ENCODE data around the gene TMTC2. TPM values are rescaled to one million over a fixed set of nuclear protein-coding genes. Genes with fewer than 3 reads are reported as not detected.
A peak's percentile ranks its signal among the peaks of the same experiment; 100 is the strongest.

Gene TMTC2
- total and polyA plus RNA-seq, 3 experiments from 2014 or later = 0.13 to 2.5 (median 2.2) TPM

DNA sequence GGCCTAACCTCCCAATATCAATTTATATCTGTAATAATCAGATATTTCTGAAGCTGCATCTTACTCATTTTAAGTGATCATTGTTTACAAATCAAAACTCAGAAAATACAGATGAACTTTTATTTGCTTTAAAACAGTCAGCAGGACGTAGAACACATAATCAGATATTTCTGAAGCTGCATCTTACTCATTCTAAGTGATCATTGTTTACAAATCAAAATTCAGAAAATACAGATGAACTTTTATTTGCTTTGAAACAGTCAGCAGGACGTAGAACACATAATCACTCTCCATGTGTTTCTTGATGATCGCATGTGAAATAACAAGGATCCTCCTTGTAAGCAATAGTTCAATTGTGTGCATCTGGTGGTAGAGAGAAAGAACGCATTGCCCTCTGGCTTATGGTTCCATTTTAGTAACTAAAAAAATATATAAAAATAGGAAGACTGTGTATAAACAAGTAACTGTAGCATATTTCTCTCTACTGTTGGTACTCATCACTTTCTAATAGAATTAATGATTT, 15.0 kb upstream of the TMTC2 start:
- Mint-ChIP-seq H3K4me3 (no peak overlapping the region), H3K36me3 (no peaks in the 10 kb centered on the region), H3K27me3 (peaks cover 9 to 11% of the 10 kb centered on the region in 2 donors), H3K9me3 (no peaks in the 10 kb centered on the region), H3K4me1 (no peaks in the 10 kb centered on the region), H3K27ac (no peak overlapping the region)
- DNase-seq = no peak
- no peak overlapping the region for H3K27ac ChIP-seq (ENCODE audit: low read depth, low read length)
- H3K9me3 ChIP-seq (ENCODE audit: low read length) = no peaks in the 10 kb centered on the region
- no peak overlapping the region for H3K4me3 ChIP-seq (ENCODE audit: low read length)
- H3K27me3 ChIP-seq (ENCODE audit: insufficient read depth, low read length, poor library complexity, severe bottlenecking) = no peaks in the 10 kb centered on the region
- no peaks in the 10 kb centered on the region for H3K36me3 ChIP-seq (ENCODE audit: insufficient read depth, low read length)
- POLR2A ChIA-PET = no interaction called here
- H3K4me1 ChIP-seq (ENCODE audit: insufficient read depth, low read length) = no peaks in the 10 kb centered on the region
- CTCF ChIA-PET = interaction anchor here (1.1 kb wide), 1 partner anchor 12 kb away, joined by 3 read pairs; no protein-coding TSS in a partner anchor

DNA sequence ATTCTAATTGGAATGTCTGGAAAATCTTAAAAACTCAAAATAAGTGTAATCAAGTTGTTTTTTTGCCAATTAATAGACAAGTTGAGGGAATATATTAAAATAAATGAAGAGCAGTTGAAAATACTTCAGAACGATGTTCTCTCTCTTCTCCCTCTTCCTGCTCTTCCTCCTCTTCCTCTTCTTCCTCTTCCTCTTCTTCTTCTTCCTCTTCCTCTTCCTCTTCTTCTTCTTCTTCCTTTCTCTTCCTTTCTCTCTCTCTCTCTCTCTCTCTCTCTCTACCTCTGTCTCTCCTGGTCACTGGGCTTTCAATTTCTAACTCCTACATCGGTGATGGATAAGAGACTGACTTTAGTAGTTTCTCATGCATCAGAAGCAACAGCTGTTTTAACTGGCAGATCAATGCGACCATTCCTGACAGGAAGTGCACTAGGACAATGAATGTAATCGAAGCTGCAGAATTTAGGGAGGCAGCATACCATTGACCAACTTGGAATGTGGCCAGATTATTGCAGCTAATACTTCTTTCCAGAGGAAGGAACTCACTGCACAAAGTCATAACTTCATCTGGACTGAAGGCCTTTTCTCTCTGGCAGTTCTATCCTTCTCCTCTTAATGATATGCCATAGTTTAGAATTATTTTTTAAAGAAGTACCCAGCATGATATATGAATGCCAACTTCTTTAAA, 13.8 kb upstream of the TMTC2 start:
- Histone ChIP-seq H3K27me3 (ENCODE audit: insufficient read depth, low read length, poor library complexity, severe bottlenecking) (no peaks in the 10 kb centered on the region), H3K4me3 (ENCODE audit: low read length) (no peak overlapping the region), H3K27ac (ENCODE audit: low read depth, low read length) (no peak overlapping the region), H3K36me3 (ENCODE audit: insufficient read depth, low read length) (no peaks in the 10 kb centered on the region), H3K9me3 (ENCODE audit: low read length) (no peaks in the 10 kb centered on the region), H3K4me1 (ENCODE audit: insufficient read depth, low read length) (no peaks in the 10 kb centered on the region)
- DNase-seq = no peak
- CTCF ChIA-PET = interaction anchor here (2.3 kb wide), 1 partner anchor 13 kb away, joined by 9 read pairs; no protein-coding TSS in a partner anchor
- H3K4me1 Mint-ChIP-seq = no peaks in the 10 kb centered on the region
- H3K9me3 Mint-ChIP-seq = no peaks in the 10 kb centered on the region
- POLR2A ChIA-PET = no interaction called here
- no peak overlapping the region for H3K27ac Mint-ChIP-seq
- H3K27me3 Mint-ChIP-seq = peaks cover 9 to 11% of the 10 kb centered on the region in 2 donors
- no peaks in the 10 kb centered on the region for H3K36me3 Mint-ChIP-seq
- no peak overlapping the region for H3K4me3 Mint-ChIP-seq

DNA sequence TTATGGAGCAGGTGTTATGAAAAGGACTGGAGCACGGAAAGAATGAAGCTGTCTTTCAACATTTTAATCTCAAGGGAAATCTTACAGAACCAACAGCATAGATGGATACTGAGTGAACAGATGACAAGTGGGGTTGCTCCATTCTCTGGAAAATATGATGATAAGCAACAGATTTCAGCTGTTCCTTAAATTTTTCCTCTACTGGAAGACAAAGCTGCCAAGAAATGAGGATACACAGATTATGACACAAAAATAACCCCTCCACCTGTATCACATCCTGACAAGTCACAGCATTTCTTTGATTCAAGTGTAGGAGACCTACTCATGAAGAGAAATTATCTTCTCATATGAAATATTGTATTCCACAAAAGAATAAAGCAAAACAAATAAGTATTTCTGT, 13.0 kb upstream of the TMTC2 start:
- H3K9me3 Mint-ChIP-seq = no peaks in the 10 kb centered on the region
- POLR2A ChIA-PET = no interaction called here
- Histone ChIP-seq H3K9me3 (ENCODE audit: low read length) (no peaks in the 10 kb centered on the region), H3K36me3 (ENCODE audit: insufficient read depth, low read length) (no peaks in the 10 kb centered on the region), H3K27ac (ENCODE audit: low read depth, low read length) (no peak overlapping the region), H3K27me3 (ENCODE audit: insufficient read depth, low read length, poor library complexity, severe bottlenecking) (no peaks in the 10 kb centered on the region), H3K4me3 (ENCODE audit: low read length) (no peak overlapping the region), H3K4me1 (ENCODE audit: insufficient read depth, low read length) (no peaks in the 10 kb centered on the region)
- CTCF ChIA-PET = interaction anchor here (2.3 kb wide), 1 partner anchor 12 kb away, joined by 9 read pairs; no protein-coding TSS in a partner anchor
- H3K4me3 Mint-ChIP-seq = no peak overlapping the region
- H3K27me3 Mint-ChIP-seq = peaks cover 9 to 15% of the 10 kb centered on the region in 2 donors
- no peaks in the 10 kb centered on the region for H3K4me1 Mint-ChIP-seq
- H3K36me3 Mint-ChIP-seq = no peaks in the 10 kb centered on the region
- no peak for DNase-seq
- H3K27ac Mint-ChIP-seq = no peak overlapping the region

DNA sequence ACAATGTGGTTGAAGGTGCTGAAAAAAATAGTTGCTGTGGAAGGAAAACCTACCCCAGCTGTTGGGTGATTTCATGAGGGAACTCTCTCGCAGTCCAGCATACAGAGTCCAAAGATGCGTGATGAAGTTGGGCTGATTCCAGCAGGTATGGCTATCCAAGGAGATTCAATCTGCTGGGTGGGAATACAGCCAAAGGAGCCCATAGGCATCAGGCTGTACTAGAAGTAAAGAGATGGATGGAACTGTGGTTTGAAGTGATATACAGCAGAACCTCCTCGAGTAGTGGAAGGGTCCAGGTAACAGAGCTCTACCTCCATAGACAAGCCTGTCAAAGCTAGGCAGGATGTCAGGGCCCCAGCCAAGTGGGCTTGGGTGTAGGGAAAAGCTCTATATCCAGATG, 11.5 kb upstream of the TMTC2 start:
- no peaks in the 10 kb centered on the region for H3K4me1 Mint-ChIP-seq
- H3K27ac ChIP-seq (ENCODE audit: low read depth, low read length) = no peak overlapping the region
- H3K36me3 Mint-ChIP-seq = no peaks in the 10 kb centered on the region
- H3K4me3 Mint-ChIP-seq = no peak overlapping the region
- no peaks in the 10 kb centered on the region for H3K4me1 ChIP-seq (ENCODE audit: insufficient read depth, low read length)
- H3K27me3 Mint-ChIP-seq = peaks cover 6 to 21% of the 10 kb centered on the region in 2 donors
- no peak for DNase-seq
- ChIA-PET POLR2A (no interaction called here), CTCF (interaction anchor here (2.4 kb wide), 1 partner anchor 10 kb away, joined by 13 read pairs; no protein-coding TSS in a partner anchor)
- H3K4me3 ChIP-seq (ENCODE audit: low read length) = no peak overlapping the region
- no peaks in the 10 kb centered on the region for H3K36me3 ChIP-seq (ENCODE audit: insufficient read depth, low read length)
- H3K9me3 Mint-ChIP-seq = no peaks in the 10 kb centered on the region
- no peaks in the 10 kb centered on the region for H3K9me3 ChIP-seq (ENCODE audit: low read length)
- H3K27ac Mint-ChIP-seq = no peak overlapping the region
- no peaks in the 10 kb centered on the region for H3K27me3 ChIP-seq (ENCODE audit: insufficient read depth, low read length, poor library complexity, severe bottlenecking)

DNA sequence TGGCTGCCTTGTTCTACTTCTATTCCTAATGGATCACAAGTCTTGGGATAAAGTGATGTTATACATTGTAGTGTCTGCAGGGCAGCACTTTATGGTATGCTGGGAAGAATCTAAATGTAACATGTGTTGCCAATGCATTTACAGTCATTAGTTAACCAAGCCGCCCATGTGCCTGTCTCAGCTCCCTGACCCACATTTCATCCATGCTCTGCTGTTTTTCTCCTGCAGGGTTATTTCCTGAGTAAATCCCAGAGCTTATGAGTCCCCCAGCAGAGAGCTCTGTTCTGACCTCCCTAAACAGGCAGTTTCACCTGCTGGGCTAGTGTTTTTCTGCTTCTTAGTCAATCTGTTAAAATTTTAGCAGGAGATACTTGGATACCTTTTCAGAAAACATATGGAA, 4.4 kb upstream of the TMTC2 start:
- CTCF ChIA-PET = no interaction called here
- no peak overlapping the region for H3K4me3 Mint-ChIP-seq
- Histone ChIP-seq H3K36me3 (ENCODE audit: insufficient read depth, low read length) (no peaks in the 10 kb centered on the region), H3K4me3 (ENCODE audit: low read length) (no peak overlapping the region), H3K27ac (ENCODE audit: low read depth, low read length) (no peak overlapping the region), H3K4me1 (ENCODE audit: insufficient read depth, low read length) (peaks cover 3% of the 10 kb centered on the region), H3K27me3 (ENCODE audit: insufficient read depth, low read length, poor library complexity, severe bottlenecking) (no peaks in the 10 kb centered on the region), H3K9me3 (ENCODE audit: low read length) (no peaks in the 10 kb centered on the region)
- DNase-seq = no peak
- H3K27ac Mint-ChIP-seq = no peak overlapping the region
- H3K4me1 Mint-ChIP-seq = peaks cover 2 to 4% (median 4%) of the 10 kb centered on the region in 3 donors
- peaks cover 0 to 7% (median 0%) of the 10 kb centered on the region in 3 donors for H3K36me3 Mint-ChIP-seq
- peaks cover 10 to 32% of the 10 kb centered on the region in 2 donors for H3K27me3 Mint-ChIP-seq
- POLR2A ChIA-PET = no interaction called here
- no peaks in the 10 kb centered on the region for H3K9me3 Mint-ChIP-seq

DNA sequence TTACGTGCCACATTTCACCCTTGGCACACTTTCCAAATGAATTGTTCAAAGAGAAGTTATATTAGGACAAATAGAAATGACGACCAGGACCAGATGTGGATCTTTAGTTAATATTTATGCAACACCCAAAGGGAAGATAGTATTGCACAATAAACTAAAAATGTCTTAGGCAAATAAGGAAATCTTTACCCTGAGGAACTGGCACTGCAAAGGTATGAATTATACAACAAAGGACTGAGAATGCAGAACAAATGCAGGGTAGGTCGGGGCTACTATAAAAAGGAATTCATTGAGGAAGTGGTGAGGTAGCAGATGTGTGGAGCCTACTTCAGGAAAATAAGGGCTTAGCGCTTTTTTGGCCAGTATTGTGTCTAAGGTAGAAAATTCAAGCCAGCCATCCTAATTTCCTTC, 3.9 kb upstream of the TMTC2 start:
- POLR2A ChIA-PET = no interaction called here
- no peaks in the 10 kb centered on the region for H3K9me3 Mint-ChIP-seq
- Histone ChIP-seq H3K4me1 (ENCODE audit: insufficient read depth, low read length) (peaks cover 3% of the 10 kb centered on the region), H3K27me3 (ENCODE audit: insufficient read depth, low read length, poor library complexity, severe bottlenecking) (no peaks in the 10 kb centered on the region), H3K4me3 (ENCODE audit: low read length) (no peak overlapping the region), H3K36me3 (ENCODE audit: insufficient read depth, low read length) (no peaks in the 10 kb centered on the region), H3K27ac (ENCODE audit: low read depth, low read length) (no peak overlapping the region), H3K9me3 (ENCODE audit: low read length) (no peaks in the 10 kb centered on the region)
- H3K36me3 Mint-ChIP-seq = peaks cover 0 to 10% (median 0%) of the 10 kb centered on the region in 3 donors
- CTCF ChIA-PET = no interaction called here
- H3K4me1 Mint-ChIP-seq = peaks cover 3 to 9% (median 7%) of the 10 kb centered on the region in 3 donors
- no peak overlapping the region for H3K4me3 Mint-ChIP-seq
- H3K27me3 Mint-ChIP-seq = peaks cover 10 to 32% of the 10 kb centered on the region in 2 donors
- H3K27ac Mint-ChIP-seq = no peak overlapping the region
- DNase-seq = no peak

DNA sequence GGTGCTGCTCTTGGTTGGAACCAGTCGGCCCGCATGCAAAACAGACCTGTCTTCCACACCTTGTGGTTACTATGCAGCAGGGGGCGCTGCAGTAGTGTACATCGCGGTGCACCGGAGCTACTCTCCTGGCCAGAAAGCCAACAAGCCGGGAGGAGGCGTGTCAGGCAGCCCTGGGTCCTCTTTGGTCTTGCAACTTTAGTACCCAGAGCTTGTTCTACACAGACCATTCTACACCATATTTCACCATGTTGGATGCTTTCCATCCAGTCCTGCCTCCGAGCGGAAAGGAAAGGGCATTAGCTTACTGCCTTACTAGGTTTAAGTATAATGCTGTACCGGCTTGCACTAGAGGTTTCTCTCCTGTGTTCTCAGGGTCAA, 927 bp upstream of the TMTC2 start:
- H3K27me3 Mint-ChIP-seq = peaks cover 10 to 17% of the 10 kb centered on the region in 2 donors
- CTCF ChIA-PET = interaction anchor here (0.6 to 2.1 kb wide), 15 partner anchors 8 to 491 kb away, joined by 3 to 13 read pairs (median 3); partner anchors contain the start of genes CCDC59 and METTL25

More for the DNA sequence above, 927 bp upstream of the TMTC2 start:
- peak overlapping the region; percentile 91 for H3K4me3 ChIP-seq (ENCODE audit: low read length)
- peak overlapping the region; percentile 75 for H3K27ac ChIP-seq (ENCODE audit: low read depth, low read length)
- H3K9me3 Mint-ChIP-seq = no peaks in the 10 kb centered on the region
- peak overlapping the region; percentile 91 to 99 (median 97) for H3K4me3 Mint-ChIP-seq
- POLR2A ChIA-PET = interaction anchor here (1.1 to 1.8 kb wide), 2 partner anchors 328 to 1161 kb away, joined by 3 to 8 read pairs; partner anchors contain the start of genes CCDC59 and METTL25
- peak; percentile 78 to 92 (median 83) for DNase-seq
- H3K27me3 ChIP-seq (ENCODE audit: insufficient read depth, low read length, poor library complexity, severe bottlenecking) = no peaks in the 10 kb centered on the region
- H3K9me3 ChIP-seq (ENCODE audit: low read length) = no peaks in the 10 kb centered on the region
- peak overlapping the region; percentile 94 to 100 (median 96) for H3K27ac Mint-ChIP-seq
- H3K4me1 Mint-ChIP-seq = peaks cover 11 to 27% (median 23%) of the 10 kb centered on the region in 3 donors
- H3K36me3 Mint-ChIP-seq = peaks cover 0 to 11% (median 0%) of the 10 kb centered on the region in 3 donors
- H3K4me1 ChIP-seq (ENCODE audit: insufficient read depth, low read length) = peaks cover 8% of the 10 kb centered on the region
- H3K36me3 ChIP-seq (ENCODE audit: insufficient read depth, low read length) = no peaks in the 10 kb centered on the region
